Epithelial cell of proximal tubule (primary cell): ENCODE measurements around the gene TNNT3. TPM values are rescaled to one million over a fixed set of nuclear protein-coding genes. Genes with fewer than 3 reads are reported as not detected.

Experiments used
- DNase-seq: peaks from one replicate; pipeline ENCODE4 v3.0.0-alpha.2; 2011; ENCODE audit warnings: low read depth
- H3K4me3 ChIP-seq: 2 replicates; pipeline ENCODE4 v1.5.1; 2011; ENCODE audit warnings: low read depth, mild to moderate bottlenecking, low read length
- CTCF ChIP-seq: conservative IDR thresholded peaks from 2 replicates; pipeline ENCODE4 v1.5.1; 2012; ENCODE audit warnings: low read depth, mild to moderate bottlenecking, low read length
- total RNA-seq: library from RNA; depleted of rRNA; stranded (reverse); fragments of >200 nt; gene quantifications from 2 replicates; pipeline ENCODE4 v1.2.3, GENCODE V29; 2015

Gene TNNT3
- total RNA-seq, 1 donor from 2014 or later = not detected

DNA sequence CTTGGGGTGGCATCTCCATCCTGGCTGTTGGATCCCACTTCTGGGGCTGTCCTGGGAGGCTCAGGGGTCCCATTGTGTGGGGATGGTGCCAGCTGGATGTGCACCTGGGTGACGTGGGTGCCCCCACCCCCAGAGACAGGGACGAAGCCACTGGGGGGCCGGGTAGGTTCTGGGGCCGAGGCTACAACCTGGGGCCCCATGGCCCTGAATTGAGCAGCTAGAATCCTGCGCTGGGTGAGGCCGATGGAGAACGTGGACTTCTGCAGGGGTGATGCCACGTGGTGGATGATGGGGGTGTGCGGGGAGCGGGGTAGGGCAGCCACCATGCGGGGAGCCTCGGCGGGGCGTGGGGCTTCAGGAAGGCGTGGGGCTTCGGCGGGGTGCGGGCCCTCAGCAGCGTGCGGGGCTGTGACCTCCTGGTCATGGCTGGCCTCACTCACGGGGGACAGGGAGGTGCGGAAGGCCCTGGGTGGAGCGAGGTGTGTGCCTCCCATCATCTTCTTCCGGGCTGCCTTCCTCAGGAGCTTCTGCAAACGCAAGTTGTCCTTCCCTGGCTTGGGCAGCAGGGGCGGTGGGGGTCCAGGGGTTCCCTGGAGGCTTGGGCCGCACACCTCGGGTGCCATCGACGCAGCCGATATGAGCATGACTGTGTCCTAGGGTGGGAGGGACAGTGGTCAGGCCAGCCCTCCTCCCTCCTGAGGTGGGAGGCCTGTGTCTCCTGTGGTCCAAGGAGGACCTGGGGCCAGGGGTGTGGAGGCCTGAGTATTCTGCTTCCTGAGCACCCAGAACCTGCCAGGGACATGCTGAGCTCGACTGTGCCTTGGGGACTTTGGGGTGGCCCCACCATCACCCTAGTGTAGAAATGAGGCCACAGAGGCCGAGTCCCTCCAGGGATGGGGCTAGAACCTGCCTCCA lies 29.3 kb upstream of the TNNT3 start:
- no peak for DNase-seq
- no peak overlapping the region for H3K4me3 ChIP-seq
- no peak for TF ChIP-seq CTCF

GRCh38 chr11:1890856-1891830 lies 28.4 kb upstream of the TNNT3 start:
- H3K4me3 ChIP-seq = no peak overlapping the region
- DNase-seq = no peak
- no peak for TF ChIP-seq CTCF

DNA sequence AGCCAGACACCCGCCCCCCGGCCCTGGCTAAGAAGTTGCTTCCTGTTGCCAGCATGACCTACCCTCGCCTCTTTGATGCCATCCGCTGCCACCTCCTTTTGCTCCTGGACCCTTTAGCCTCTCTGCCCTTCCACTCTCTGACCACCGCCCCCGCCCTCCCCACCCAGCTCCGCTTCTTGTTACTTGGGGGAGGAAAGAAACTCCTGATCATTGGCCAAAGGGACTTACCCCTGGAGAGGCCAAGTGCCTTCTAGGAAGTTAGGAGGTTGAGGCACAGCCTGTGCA lies 27.7 kb upstream of the TNNT3 start, which contains the start of gene PRR33:
TSS of gene PRR33 (minus strand) at position 65 of the 285 bp plus-strand sequence. CDS start 1,311 bp downstream, outside the sequence.
- no peak within 1 kb of the TSS for H3K4me3 ChIP-seq
- no peak for TF ChIP-seq CTCF
- DNase-seq = no peak

GRCh38 chr11:1892116-1892515 lies 27.4 kb upstream of the TNNT3 start:
- no peak overlapping the region for H3K4me3 ChIP-seq
- TF ChIP-seq CTCF = no peak
- DNase-seq = no peak

DNA sequence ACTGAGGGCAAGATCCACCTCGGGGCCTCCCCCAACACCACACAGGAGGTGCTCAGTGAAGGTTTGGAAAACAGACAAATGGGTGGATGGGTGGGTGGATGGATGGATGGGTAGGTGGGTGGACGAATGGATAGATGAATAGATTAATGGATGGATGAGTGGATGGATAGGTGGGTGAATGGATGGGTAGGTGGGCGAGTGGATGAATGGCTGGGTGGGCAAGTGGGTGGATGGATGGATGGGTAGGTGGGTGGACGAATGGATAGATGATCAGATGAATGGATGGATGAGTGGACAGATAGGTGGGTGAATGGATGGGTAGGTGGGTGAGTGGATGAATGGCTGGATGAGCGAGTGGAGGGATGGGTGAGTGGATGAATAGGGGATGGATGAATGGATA lies 26.9 kb upstream of the TNNT3 start:
- no peak for TF ChIP-seq CTCF
- H3K4me3 ChIP-seq = no peak overlapping the region
- DNase-seq = no peak

- TF ChIP-seq CTCF = no peak
- no peak for DNase-seq
- H3K4me3 ChIP-seq = no peak overlapping the region
These were observed 25.7 kb upstream of the TNNT3 start for GRCh38 chr11:1893581-1894359.
